Measurements from ENCODE around the gene NGLY1.

NGLY1 gene

DNA sequence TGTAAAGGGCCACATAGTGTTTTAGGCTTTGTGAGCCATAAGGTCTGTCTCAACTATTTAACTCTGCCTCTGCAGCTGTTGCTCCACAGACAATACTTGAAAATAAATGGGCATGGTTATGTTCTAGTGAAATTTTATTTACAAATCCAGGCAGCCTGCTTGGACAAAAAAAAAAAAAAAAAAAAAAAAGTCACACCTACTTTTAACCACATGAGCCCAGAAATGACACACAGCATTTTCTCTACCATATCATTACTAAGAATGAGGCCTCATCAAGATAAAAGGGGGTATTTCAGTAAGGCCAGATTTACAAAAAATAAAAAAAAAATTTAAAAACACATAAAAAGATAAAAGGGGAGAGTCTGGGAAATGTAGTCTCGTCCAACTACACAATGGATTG lies 1.7 kb upstream of the NGLY1 start:
- DNase-seq (ENCODE audit: low read depth in 2 of 2): no peak

DNA sequence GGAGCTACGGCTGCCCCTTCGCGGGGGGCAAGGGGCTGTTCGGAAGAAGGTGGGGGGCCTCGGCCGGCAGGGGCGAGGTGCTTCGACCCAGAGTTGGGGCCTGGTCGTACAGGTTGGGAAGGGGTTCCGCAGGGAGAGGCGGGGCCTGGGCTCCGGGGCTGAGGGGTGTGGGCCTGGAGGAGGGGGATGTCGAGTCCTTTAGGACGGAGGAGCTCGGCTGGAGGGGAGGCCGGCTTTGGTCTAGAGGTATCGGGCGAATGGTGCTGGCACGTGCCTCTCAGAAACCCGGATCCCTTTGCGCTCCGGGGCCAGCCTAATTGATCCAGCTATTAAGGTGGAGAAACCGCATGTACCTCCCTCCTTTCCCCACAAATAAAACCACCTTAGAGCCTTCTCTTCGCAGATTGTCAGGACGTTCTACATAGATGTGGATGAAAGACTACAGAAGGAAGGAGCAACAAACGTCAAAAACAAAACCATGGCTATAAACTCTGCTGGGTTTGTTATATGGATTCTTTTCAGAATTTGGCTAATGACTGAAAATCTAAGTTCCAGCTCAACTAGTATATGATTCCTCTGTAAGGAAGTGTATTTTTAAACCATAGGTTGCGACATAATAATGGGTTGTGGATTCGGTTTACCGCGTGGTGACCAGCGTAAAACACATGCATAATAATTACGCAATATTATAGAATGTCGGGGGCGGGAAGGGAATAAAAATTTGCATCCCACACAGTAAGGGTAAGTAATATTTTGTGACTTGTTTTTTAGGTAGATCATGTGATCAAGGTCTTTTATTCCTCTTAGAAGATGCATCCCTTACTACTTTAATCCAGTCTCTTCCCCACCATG lies 644 bp upstream of the NGLY1 start:
- no peak for DNase-seq (ENCODE audit: low read depth in 2 of 2)

DNA sequence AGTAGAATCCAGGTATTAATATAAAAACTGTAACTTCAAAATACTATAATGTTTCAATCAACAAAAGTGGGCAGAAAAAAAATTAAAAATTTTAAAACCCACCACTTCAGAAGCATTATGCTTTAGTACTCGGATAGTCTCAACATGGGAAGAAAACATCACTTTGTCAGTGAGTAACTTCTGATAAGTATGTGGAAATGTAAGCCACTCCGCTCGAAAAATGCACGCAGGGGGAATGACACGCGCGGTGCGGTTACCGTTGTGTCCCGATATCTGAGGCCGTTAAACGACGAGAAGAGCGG lies 656 bp downstream of the NGLY1 start:
- DNase-seq (ENCODE audit: low read depth in 2 of 2): no peak

DNA sequence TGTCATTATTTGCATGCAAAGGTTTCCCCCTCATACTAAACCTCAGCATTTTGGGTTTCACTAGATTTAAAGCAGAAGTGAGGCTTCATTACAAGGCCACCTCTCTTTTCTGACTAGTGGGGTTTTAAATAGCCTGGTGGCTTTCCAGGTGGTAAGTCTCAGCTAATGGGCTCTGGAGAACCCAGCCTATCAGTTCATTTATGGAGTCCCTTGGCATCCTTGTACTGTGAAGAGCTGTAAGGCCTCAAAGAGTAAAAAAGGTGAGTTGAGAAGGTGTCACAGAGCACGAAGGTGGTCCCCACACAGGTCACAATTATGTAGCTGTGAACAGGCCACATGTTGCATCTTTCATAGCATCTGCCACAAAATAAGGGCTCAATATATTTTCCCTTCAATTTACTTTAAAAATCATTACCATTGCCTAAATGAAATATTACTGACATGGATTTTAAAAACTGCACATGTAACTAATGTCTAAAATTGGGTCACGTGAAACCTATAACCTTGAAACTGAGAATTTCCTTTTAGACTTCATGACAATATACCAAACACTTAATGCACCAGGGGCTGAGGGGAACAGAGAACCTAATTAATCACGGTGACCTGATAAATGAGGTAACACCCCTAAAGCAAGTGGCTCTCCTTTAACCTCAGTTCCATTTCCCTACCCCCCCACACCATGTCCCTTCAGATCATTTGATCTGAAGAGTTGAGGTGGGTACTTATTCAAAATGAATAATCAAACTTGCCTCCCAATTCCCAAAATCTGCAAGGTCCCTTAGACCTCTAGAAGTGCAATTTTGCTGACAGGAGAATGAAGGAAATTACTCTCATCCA lies 1.3 kb downstream of the NGLY1 start:
- no peak for DNase-seq (ENCODE audit: low read depth in 2 of 2)

DNA sequence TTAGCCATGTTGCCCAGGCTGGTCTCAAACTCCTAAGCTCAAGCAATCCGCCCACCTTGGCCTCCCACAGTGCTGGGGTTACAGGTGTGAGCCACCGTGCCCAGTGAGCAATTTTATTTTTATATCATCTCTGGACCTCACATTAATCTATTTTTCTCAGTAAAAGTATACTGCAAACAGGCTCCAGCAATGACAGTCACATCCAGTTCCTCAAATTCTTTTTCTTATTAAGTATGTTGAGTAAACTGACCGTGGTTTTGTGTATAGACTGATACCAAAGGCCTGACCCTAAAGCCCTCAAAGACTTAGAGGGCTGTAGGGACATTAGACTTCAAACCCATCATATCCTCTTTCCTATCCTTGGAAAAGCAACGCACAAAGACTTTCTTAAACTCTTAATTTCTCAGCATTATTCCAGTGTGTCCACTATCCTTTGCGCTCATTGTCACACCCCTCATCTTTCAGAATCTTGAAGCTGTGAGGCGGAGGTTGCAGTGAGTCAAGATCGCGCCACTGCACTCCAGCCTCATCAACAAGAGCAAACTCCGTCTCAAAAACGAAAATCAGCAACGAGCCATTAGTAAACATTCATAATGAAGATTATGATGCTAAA lies 2.0 kb downstream of the NGLY1 start:
- no peak for DNase-seq (ENCODE audit: low read depth in 2 of 2)

DNA sequence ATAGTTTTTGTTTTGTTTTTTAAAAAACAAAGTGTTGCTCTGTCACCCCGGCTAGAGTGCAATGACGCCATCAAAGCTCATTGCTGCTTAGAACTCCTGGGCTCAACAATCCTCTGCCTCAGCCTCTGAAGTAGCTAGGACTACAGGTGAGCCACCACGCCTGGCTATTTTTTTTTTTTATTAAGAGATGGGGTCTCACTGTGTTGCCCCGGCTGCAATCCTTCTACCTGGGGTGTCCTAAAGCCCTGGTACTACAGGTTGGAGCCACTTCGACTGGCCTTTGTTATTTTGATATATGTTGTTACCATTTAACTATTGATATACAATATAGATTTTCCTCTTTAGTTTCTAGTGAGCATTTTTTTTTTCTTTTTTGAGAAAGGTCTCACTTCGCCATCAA lies 2.6 kb downstream of the NGLY1 start:
- no peak for DNase-seq (ENCODE audit: low read depth in 2 of 2)

DNA sequence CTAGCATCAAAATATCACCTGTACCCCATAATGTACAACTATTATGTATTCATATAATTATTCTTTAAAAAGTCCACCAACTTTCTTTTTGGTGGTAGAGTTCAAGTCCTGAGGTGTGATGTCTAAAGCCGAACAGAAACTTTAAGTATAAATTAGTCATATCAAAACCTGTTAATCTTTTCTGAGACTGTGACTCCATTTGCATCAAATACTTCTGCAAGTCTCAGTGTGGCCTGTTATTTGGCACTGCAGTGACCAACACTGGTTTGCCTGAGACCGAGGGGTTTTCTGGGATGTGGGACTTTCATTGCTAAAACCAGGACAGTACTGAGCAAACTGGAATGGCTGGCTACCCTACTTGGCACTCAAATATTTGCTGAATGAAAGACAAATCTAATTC lies 7.3 kb downstream of the NGLY1 start:
- no peak for DNase-seq (ENCODE audit: low read depth in 2 of 2)

DNA sequence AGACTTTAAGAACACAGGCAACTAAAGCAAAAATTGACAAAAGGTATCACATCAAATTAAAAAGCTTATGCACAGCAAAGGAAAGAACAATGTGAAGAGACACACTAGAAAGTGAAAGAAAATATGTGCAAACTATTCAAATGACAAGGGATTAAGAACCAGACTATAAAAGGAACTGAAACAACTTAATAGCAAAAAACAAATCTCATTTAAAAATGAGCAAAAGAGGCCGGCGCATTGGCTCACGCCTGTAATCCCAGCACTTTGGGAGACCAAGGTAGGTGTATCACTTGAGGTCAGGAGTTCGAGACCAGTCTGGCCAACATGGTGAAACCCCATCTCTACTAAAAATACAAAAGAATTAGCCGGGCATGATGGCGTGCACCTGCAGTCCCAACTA lies 14.4 kb downstream of the NGLY1 start:
- DNase-seq (ENCODE audit: low read depth in 2 of 2): no peak

DNA sequence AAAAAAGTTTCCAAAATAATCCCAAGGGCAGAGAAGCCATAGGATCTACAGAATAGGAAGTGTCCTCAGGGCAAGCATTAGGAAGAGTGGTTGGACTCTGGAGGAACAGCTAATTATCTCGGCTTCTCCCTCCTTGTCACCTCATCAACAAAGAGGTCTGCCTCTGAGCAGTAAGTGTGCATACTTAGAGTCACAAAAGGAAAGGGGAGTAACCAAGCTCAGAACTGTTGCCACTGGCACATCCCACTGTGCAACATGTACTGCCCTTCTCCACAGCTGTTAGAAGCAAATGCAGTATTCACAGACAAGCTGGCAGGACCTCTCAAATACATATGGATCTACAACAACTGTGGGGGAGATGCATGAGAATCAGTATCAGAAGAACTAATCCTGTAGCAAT lies 31.5 kb downstream of the NGLY1 start:
- DNase-seq (ENCODE audit: low read depth in 2 of 2): no peak

DNA sequence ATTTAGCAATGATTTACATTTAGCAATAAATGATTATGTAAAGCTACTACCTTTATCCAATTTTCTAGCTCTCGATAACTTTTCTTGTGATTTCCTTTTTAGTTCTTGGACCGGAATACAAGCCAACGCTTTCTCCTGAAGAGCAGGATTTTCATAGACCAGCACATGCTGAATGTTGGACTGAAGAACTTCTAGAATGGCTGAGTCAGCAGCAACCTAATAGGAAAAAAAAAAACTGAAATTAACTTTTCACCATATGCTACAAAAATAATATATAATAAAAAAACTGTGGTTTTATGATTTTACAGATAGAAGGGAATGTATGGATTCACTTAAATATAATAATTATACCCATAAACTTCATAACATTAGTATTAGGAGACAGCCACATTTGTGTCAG lies 32.2 kb downstream of the NGLY1 start:
- DNase-seq (ENCODE audit: low read depth in 2 of 2): no peak

DNA sequence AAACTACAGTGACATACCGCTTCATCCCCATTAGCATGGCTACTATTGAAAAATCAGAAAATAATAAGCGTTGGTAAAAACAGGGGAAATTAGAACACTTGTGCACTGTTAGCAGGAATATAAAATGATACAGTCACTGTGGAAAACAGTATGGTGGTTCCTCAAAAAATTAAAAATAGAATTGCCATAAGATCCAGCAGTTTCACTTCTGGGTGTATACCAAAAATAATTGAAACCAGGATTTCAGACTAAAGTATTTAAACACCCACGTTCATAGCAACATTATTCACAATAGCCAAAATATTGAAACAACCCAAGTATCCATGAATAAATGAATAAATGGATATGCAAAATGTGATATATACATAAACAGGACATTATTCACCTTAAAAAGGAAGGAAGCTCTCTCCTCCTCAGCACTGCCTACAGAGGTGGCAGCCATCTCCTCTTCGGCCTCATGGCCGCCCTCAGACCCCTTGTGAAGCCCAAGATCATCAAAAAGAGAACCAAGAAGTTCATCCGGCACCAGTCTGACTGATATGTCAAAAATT lies 34.1 kb downstream of the NGLY1 start:
- no peak for DNase-seq (ENCODE audit: low read depth in 2 of 2)

DNA sequence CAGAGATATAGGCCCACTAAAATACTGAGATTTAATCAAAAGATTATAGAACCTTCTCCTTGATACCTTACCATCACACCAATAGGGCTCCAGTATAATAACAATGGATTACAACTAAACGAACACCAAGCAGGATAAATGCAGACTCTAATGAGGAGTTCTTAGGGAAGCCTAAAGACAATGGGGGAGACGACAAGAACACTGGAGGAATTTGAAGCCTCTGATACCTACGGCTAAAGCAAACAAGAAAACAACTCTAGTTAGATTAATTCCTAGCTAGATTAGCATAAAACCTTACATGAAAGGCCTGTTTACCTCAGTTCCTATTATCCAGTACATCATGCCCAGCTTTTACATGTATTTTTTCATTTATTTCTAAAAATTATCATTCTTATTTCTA lies 35.1 kb downstream of the NGLY1 start:
- DNase-seq (ENCODE audit: low read depth in 2 of 2): no peak

DNA sequence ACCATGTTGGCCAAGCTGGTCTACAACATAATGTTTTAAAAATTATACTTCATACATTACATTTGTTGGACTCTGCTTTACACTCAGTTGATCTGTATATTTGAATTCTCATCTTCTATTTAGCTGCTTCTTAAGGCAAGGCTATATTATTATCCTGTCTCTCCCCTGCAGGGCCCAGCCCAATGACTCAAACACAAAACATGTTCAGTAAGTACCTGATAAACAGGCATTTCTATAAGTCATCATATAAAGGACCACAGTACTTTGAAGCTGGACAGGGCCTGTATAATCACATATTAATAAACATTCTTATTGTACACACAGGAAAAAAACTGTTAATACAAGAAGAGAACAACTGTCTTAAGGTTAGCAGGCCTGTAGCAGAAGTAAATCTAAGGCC lies 36.2 kb downstream of the NGLY1 start:
- DNase-seq (ENCODE audit: low read depth in 2 of 2): no peak

DNA sequence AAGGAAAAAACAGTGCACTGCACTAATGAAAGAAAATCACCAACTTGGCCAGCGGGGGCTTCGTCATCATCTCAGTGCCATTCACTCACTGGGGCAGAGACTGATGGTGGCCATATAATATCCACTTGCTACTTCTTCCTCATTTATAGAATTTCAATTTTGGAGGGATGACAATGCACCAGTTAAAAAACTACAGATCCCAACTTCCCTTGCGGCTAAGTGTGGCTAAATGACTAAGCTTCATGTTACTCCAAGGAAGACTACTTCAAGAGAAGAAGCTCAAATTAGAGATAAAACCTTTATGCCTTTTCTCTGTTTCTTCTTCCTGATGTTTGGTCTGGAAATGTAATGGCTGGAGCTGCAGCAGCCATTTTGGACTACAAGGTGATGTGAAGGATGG lies 38.8 kb downstream of the NGLY1 start:
- no peak for DNase-seq (ENCODE audit: low read depth in 2 of 2)

DNA sequence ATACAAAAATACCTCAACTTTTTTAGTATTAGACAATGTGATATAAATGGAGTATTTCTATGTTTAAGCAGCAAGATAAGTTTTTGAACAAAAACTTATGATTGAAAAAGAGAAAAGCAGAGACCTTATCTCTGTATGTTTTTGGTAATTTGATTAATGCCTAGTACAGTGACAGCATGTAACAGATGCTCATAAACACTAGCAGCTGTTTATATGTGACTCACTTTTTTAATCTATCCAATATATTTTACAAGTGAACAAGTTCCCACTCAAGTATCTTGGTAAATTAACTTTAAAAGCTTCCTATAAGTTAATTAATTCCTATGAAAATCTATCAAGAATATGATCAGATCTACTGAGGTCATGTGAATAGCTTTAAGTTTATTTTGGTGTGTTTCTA lies 55.1 kb downstream of the NGLY1 start:
- DNase-seq (ENCODE audit: low read depth in 2 of 2): no peak

DNA sequence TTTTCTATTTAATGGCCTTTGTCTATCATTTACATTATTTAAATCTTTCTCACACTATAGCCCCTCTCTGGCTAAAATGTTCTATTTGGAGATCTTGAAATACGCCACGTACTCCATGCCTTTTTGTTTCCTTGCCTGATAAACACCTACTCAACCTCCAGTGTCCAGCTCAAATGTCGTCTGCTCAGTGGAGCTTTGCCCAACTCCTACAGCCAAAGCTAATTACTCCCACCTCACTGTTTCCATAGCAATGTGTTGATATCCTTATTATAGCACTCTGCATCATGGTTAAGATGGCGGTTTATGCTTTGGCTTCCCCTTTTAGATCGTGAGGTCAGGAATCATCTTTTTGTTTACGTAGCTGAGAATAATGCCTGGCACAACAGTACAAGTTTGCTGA lies 55.9 kb downstream of the NGLY1 start:
- DNase-seq (ENCODE audit: low read depth in 2 of 2): no peak

DNA sequence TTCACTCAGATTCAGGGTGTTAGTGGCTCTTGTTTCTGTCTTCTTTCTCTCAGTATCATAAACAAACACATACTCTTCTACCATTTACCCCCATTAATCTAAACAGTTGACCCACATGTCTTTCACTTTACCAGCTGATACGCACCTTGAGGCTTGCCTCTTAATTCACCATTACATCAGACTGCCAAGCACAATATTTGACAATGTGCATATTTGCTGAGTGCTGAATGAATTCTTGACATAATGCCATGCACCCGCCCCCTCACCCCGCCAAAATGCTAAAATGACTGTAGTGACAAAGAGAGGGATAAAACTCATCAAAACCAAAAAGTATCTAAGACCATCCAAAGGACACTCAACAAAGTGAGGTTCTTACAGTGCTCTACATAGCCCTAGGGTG lies 57.4 kb downstream of the NGLY1 start:
- DNase-seq (ENCODE audit: low read depth in 2 of 2): no peak

DNA sequence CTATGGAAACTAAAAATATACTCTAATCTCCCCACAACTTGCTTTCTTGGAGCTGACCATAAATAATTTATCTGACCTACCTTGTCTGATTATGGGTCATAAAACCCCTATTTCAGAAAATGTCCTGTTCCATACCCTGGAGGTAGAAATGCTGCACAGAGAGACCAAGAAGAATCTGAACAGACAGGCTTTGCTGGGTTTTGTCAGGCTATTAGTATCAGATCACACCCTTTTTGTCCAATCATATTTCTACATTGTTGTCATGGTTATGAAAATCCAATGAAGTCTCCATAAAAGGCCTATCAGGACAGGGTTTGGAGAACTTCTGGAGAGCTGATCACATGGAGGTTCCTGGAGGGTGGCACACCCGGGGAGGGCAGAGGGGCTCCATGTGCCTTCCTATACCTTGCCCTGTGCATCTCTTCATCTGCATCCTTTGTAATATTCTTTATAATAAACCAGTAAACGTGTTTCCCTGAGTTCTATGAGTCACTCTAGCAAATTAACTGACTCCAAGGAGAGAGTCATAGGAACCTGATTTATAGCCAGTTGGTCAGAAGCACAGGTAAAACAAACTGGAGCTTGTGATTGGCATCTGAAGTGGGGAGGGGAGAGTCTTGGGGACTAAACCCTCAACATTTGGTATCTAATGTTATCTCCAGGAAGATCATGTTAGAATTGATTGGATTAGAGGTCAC lies 58.1 kb downstream of the NGLY1 start:
- DNase-seq (ENCODE audit: low read depth in 2 of 2): no peak

DNA sequence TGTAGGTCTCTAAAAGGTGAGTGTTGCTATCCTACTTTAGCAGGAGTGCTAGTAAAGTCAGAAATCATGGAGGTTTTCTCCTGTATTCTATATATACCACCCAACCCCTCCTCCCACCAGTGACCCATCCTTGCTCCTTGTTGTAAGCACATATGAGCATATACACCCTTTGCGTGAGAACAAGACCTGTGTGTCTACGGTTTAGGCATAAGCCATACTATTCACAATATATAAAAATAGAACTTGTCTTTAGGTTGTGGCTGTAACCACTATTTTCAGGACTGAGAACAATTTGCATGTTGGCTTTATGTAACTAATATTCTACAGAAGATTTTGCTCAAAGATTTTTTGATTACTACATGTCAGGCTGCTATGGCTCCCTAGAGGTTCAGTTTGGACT lies 59.4 kb downstream of the NGLY1 start:
- DNase-seq (ENCODE audit: low read depth in 2 of 2): no peak

DNA sequence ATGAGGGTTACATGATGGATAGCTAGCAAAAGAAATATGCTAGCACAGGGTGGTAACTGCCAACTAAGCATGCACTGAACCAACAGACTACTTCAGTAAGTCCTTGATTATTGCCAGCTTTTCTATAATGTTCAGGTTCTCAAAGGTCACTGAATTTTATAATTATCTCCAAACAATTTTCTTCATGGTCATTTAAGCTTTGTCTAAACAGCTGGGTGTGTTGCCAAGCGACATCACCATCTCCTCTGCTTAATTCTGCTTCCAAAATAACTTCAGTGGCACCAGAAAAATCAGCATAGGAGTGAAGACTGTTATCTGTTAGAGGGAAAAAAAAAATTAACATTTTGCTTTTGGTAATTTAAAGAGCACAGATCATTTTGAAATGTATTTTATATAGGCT lies 63.9 kb downstream of the NGLY1 start:
- no peak for DNase-seq (ENCODE audit: low read depth in 2 of 2)

DNA sequence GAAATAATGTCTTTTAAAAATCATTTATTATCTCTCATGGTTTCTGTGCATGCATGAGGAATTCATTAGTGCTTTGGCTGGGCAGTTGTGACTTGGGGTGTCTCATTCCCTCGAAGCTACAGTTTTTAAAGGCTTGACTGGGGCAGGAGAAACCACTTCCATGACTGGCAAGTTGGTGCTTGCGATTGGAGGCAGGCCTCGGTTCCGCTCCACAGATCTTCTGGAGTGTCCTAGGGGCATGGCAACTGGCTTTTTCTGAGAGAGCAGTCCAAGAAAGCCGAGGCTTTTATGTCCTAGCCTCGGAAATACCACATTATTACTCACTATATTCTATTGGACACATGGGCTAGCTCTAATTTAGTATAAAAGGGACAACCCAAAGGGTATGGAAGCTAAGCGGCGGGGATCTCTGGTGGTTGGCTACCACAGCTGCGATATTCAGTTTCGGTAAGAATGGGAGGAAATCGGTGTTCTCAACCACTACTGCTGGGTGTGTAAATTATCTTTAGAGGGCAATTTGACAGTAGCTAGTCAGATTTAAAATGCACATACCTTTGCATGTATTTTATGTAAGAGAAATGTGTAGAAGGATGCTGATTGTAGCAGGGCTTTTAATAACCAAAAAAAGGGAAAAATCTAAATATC lies 69.8 kb downstream of the NGLY1 start:
- DNase-seq (ENCODE audit: low read depth in 2 of 2): no peak

DNA sequence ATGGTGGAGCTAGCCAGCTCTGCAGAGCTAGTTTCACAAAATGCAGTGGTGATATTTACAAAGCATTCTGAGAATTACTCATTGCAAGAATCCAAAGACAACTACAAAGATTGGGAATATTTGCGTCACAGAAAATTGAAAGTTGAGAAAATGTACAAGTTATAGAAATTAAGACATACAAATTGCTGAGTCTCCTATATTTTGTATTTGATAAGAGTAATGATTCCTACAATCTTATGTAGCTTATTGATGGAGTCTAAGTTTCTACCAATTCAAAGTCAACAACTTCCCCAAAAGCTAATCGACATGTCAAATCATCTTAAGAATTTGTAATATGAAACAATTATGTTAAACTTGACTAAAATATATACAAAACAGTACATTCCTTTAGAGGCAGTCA lies 72.2 kb downstream of the NGLY1 start:
- DNase-seq (ENCODE audit: low read depth in 2 of 2): no peak
